HCT116 (cell line): Measurements from ENCODE around the gene ARMC8. TPM values are rescaled to one million over a fixed set of nuclear protein-coding genes. Genes with fewer than 3 reads are reported as not detected.
A peak's percentile ranks its signal among the peaks of the same experiment; 100 is the strongest.

Experiments
- ATAC-seq: fragments of 200-7000 bp; cut with Tn5 transposase; 2 replicates; pipeline ENCODE4 v1.9.1; 2020; ENCODE audit warnings: mild to moderate bottlenecking, moderate library complexity
- BruUV-seq: library from RNA; stranded (reverse); fragments of 400-500 nt; replicated peaks from 2 replicates; lab custom pipeline; 2021; lab: Mats Ljungman, UMichigan
- CTCF ChIA-PET: fragments of 300-600 bp; sonication (Branson Sonifier 250); formaldehyde crosslinking; loops from one replicate; lab custom pipeline; 2021; ENCODE audit warnings: antibody characterized with exemption; lab: Charles Lee
- POLR2A ChIA-PET: fragments of 300-600, 350-600 bp; sonication (Branson Sonifier 250); formaldehyde crosslinking; loops from one replicate; lab custom pipeline; 2021; ENCODE audit warnings: antibody characterized with exemption; lab: Charles Lee
- RAD21 ChIA-PET, 2 experiments: fragments of 300-600 bp; sonication (Branson Sonifier 250); formaldehyde crosslinking; loops; one replicate each; lab custom pipeline; 2023; ENCODE audit warnings: low total read pairs in 2 of 2; ENCODE audit not compliant: uncharacterized antibody in 2 of 2, unreplicated experiment in 2 of 2, low non-redundant PET in 1 of 2; lab: Charles Lee
- DNase-seq: peaks from one replicate; pipeline ENCODE4 v3.0.0-alpha.2; 2010; ENCODE audit warnings: low read depth, low spot score
- H2AFZ ChIP-seq: fragments of 200-600 bp; shearing (Covaris generic), sonication (generic); 2 replicates; pipeline ENCODE4 v1.6.1; 2017; ENCODE audit warnings: low read depth, mixed run types, mixed read lengths, antibody characterized with exemption, low read length; ENCODE audit not compliant: poor library complexity, severe bottlenecking
- H3K27ac ChIP-seq: 2 replicates; pipeline ENCODE4 v1.5.1; 2012; ENCODE audit warnings: low read depth, low read length
- H3K27me3 ChIP-seq: fragments of 200-600 bp; sonication (generic); 2 replicates; pipeline ENCODE4 v1.6.1; 2016; ENCODE audit warnings: mixed run types, low read length, mixed read lengths; ENCODE audit not compliant: insufficient read depth
- H3K36me3 ChIP-seq, 2 experiments: fragments of 200-500 bp in 1 of 2; fragments of 200-600 bp in 1 of 2; sonication (Bioruptor generic) in 1 of 2; sonication (generic) in 1 of 2; 2 replicates each; pipeline versions ENCODE4 v1.5.1 to v1.6.1; 2014 to 2016; ENCODE audit warnings: low read length in 2 of 2, inconsistent platforms in 1 of 2, mixed read lengths in 1 of 2, mixed run types in 1 of 2; ENCODE audit not compliant: insufficient read depth in 2 of 2, control insufficient read depth in 1 of 2
- H3K4me1 ChIP-seq, 2 experiments: fragments of 200-600 bp in 1 of 2; sonication (generic) in 1 of 2; 2 replicates each; pipeline versions ENCODE4 v1.5.1 to v1.6.1; 2012 to 2017; ENCODE audit warnings: low read length in 2 of 2, inconsistent platforms in 1 of 2, mild to moderate bottlenecking in 1 of 2, mixed read lengths in 1 of 2, mixed run types in 1 of 2, moderate library complexity in 1 of 2; ENCODE audit not compliant: insufficient read depth in 2 of 2, control insufficient read depth in 1 of 2
- H3K4me2 ChIP-seq: fragments of 200-600 bp; sonication (generic); 2 replicates; pipeline ENCODE4 v1.6.1; 2017; ENCODE audit warnings: mixed run types, low read length, mixed read lengths
- H3K4me3 ChIP-seq, 2 experiments: fragments of 200-600 bp in 1 of 2; sonication (generic) in 1 of 2; replicated peaks in 1 of 2; 2 replicates each; pipeline ENCODE4 v1.5.1; 2011 to 2016; ENCODE audit warnings: low read length in 2 of 2, control low read depth in 1 of 2, low read depth in 1 of 2, mild to moderate bottlenecking in 1 of 2, mixed read lengths in 1 of 2, mixed run types in 1 of 2
- H3K79me2 ChIP-seq: fragments of 200-600 bp; sonication (generic); 2 replicates; pipeline ENCODE4 v1.6.1; 2017; ENCODE audit warnings: mild to moderate bottlenecking, mixed run types, low read length, moderate library complexity, mixed read lengths; ENCODE audit not compliant: insufficient read depth
- H3K9ac ChIP-seq: fragments of 200-600 bp; sonication (generic); 2 replicates; pipeline ENCODE4 v1.6.1; 2016; ENCODE audit warnings: low read length, mixed read lengths
- H3K9me2 ChIP-seq: fragments of 200-600 bp; sonication (generic), shearing (Covaris generic); 2 replicates; pipeline ENCODE4 v1.6.1; 2017; ENCODE audit warnings: mixed run types, mild to moderate bottlenecking, moderate library complexity; ENCODE audit not compliant: insufficient read depth
- H3K9me3 ChIP-seq, 2 experiments: fragments of 200-500 bp in 1 of 2; fragments of 200-600 bp in 1 of 2; sonication (Bioruptor generic) in 1 of 2; sonication (generic) in 1 of 2; 2 replicates each; pipeline ENCODE4 v1.6.1; 2014 to 2017; ENCODE audit warnings: low read length in 2 of 2, mixed read lengths in 2 of 2, inconsistent platforms in 1 of 2, low read depth in 1 of 2, mild to moderate bottlenecking in 1 of 2, mixed run types in 1 of 2, moderate library complexity in 1 of 2; ENCODE audit not compliant: control insufficient read depth in 1 of 2, insufficient read depth in 1 of 2
- H4K20me1 ChIP-seq: fragments of 200-600 bp; sonication (generic), shearing (Covaris generic); 2 replicates; pipeline ENCODE4 v1.6.1; 2017; ENCODE audit warnings: mixed run types, mild to moderate bottlenecking, moderate library complexity; ENCODE audit not compliant: insufficient read depth
- EGR1 ChIP-seq: IDR thresholded peaks from 2 replicates; pipeline ENCODE4 v1.6.1; 2012; ENCODE audit warnings: low read depth
- FOSL1 ChIP-seq: IDR thresholded peaks from 2 replicates; pipeline ENCODE4 v1.6.1; 2012; ENCODE audit warnings: low read depth
- JUND ChIP-seq: IDR thresholded peaks from 2 replicates; pipeline ENCODE4 v1.6.1; 2012
- POLR2AphosphoS5 ChIP-seq: IDR thresholded peaks from 2 replicates; pipeline ENCODE4 v1.6.1; 2011; ENCODE audit warnings: mild to moderate bottlenecking, low read depth, low read length, moderate library complexity
- TCF7L2 ChIP-seq: IDR thresholded peaks from 2 replicates; pipeline ENCODE4 v1.7.0; 2011; ENCODE audit warnings: borderline replicate concordance, inconsistent platforms; ENCODE audit not compliant: insufficient read depth, insufficient read length; ENCODE audit errors: extremely low read depth
- ZFX ChIP-seq: fragments of 450-650 bp; IDR thresholded peaks from 2 replicates; pipeline ENCODE4 v1.6.1; 2017
- intact Hi-C: fragments of 100-400 bp; cut with micrococcal nuclease; formaldehyde crosslinking; loops from 2 replicates; pipeline ENCODE4 v1.10.0; 2022
- total RNA-seq: library from RNA; stranded (reverse); gene quantifications from one replicate; pipeline ENCODE4 v1.2.1, GENCODE V29; 2021; ENCODE audit not compliant: unreplicated experiment
- TF ChIP-seq, protein P1 (sequence below): IDR thresholded peaks from 2 replicates; pipeline ENCODE4 v1.6.1; 2011; ENCODE audit warnings: mild to moderate bottlenecking, low read length, moderate library complexity; ENCODE audit not compliant: insufficient replicate concordance; ENCODE audit errors: extremely low read depth

Gene ARMC8
- total RNA-seq, 1 experiment from 2014 or later, result 36.2 TPM

DNA sequence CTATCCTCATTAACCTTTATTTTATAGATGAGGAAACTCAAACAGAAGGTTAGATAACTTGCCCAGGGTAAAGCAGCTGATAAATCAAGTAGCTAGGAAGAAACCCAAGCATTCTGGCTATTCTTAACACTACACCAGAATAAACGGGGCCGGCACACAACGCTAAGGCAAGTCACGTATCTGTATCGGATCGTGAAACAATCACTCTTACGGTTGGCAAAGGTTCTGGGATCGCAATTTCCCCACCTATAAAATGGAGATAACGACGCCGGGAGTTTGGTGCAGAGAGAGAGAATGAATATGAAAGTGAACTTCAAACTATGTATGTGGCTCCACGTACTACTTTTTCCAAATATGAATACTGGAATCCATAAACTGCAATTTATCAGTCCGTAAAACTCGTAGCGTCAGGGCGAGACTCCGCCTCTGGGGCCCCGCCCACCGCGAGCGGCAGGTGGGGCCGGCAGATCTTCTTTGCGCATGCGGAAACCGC, 252 bp upstream of the ARMC8 start:
- H3K4me1 ChIP-seq, result peaks cover 9 to 29% of the 10 kb centered on the region in 2 experiments; a peak in 3 of 4 replicates
- BruUV-seq, result no TSS peak
- no peaks in the 10 kb centered on the region for H3K9me3 ChIP-seq
- ChIA-PET CTCF (no interaction called here), RAD21 (no interaction called here)
- H3K9me2 ChIP-seq, result no peaks in the 10 kb centered on the region
- ATAC-seq, result peak; percentile 84
- peak overlapping the region; percentile 82 for H3K4me2 ChIP-seq
- H3K27ac ChIP-seq, result peak overlapping the region; percentile 71
- intact Hi-C loops, result loop anchor here (5.0 to 10.0 kb wide), 3 partner anchors 160 to 730 kb away; partner anchors contain the start of gene MRAS
- peak overlapping the region; percentile 89 to 95 for H3K4me3 ChIP-seq
- peaks cover 47% of the 10 kb centered on the region for H3K79me2 ChIP-seq
- TF ChIP-seq EGR1 (peak; percentile 25; the same call in 1 of the 2 replicates), JUND (no peak), ZFX (no peak), POLR2AphosphoS5 (peak; percentile 73; the same call in 1 of the 2 replicates), TCF7L2 (no peak), FOSL1 (no peak)
- TF ChIP-seq, protein P1, sequence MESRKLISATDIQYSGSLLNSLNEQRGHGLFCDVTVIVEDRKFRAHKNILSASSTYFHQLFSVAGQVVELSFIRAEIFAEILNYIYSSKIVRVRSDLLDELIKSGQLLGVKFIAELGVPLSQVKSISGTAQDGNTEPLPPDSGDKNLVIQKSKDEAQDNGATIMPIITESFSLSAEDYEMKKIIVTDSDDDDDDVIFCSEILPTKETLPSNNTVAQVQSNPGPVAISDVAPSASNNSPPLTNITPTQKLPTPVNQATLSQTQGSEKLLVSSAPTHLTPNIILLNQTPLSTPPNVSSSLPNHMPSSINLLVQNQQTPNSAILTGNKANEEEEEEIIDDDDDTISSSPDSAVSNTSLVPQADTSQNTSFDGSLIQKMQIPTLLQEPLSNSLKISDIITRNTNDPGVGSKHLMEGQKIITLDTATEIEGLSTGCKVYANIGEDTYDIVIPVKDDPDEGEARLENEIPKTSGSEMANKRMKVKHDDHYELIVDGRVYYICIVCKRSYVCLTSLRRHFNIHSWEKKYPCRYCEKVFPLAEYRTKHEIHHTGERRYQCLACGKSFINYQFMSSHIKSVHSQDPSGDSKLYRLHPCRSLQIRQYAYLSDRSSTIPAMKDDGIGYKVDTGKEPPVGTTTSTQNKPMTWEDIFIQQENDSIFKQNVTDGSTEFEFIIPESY, result no peak
- TF ChIP-seq, all 23 proteins: peak for 2
- peak overlapping the region; percentile 91 for H2AFZ ChIP-seq
- 0 out of 4 replicates have a peak, but pooled peaks cover 0 to 2% of the 10 kb centered on the region in 2 experiments for H3K36me3 ChIP-seq
- H4K20me1 ChIP-seq, result no peaks in the 10 kb centered on the region
- peak overlapping the region; percentile 88 for H3K9ac ChIP-seq
- DNase-seq, result no peak
- no peaks in the 10 kb centered on the region for H3K27me3 ChIP-seq
- POLR2A ChIA-PET, result interaction anchor here (0.8 to 2.6 kb wide), 2 partner anchors 12 kb away, joined by 3 to 17 read pairs; partner anchors contain the start of gene DBR1
